Measurements from ENCODE around the gene MORN3.
"Not testable (repeated sequence)": the region's sequence is repeated elsewhere in the genome, so short reads cannot be mapped to it uniquely, and the experiment has no call there.

The MORN3 gene

DNA sequence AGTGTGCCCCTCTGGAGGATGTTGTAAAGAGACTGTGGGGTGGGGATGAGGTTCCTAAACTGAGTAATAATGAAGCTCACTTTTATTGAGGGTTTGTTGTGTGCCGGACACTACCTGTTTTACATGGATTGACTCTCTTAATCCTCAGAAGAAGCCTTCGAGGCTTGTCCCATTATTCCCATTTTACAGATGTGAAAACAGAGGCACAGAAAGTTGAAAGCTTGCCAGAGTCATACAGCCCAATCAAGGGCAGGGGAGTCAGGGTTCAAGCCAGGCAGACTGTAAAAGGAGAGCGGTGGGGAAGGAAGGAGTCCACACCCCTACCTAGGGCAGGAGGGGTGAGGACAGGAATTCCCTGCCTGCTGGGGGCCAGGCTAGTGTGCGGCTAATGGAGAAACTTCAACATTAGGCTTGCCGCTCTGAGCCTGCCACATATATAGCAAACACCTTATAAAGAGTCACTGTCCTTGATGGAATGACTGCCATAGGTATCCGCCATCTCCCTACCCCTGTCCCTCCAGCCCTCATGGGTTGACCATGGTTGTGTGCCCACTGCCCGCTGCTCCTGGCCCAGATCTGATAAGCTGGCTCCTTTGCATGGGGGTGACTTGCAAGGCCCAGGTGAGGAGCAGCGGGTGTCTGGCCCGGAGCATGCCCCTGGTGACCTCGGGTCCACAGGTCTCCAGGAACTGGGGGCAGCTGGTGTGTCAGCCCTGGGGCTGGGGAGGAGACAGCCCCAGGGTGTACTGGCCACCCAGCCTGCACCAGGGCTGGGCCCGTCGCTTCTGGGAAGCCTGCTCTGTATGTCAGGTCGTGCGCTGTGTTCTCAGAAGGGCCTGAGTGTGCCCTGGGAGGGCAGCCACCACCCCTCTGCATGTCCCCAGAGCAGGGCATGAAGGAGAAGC, 30.9 kb downstream of the MORN3 start:
- no peak for DNase-seq

DNA sequence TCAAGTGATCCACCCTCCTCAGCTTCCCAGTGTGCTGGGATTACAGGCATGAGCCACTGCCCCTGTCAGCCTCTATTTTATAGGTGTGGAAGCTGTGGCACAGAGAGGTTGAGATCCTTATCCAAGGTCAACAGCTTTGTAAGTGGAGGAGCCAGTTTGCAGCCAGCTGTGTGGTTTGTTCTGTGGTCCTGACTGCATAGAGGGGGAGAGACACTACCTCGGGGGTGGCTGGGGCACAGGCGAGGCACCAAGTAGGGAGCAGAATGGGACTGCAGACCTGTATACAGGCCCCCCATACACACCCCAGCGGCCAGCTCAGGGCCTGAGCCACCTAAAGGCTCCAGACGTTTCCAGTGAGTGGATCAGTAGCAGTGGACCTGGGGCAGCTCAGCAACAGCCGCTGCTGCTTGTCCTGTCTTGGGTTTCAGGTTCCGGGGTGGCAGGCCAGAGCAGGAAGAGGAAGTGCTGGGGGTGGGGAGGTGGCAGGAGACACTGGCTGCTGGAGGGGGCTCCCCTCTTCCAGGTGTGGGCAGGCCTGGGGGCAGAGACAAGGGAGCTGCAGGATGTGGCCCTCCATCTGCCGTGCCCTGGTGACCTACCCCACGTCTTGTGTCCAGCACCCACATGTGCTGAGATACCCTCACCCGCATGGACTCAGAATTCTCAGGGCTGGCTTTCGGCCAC, 32.1 kb downstream of the MORN3 start:
- DNase-seq, result peak; percentile 46 to 54

DNA sequence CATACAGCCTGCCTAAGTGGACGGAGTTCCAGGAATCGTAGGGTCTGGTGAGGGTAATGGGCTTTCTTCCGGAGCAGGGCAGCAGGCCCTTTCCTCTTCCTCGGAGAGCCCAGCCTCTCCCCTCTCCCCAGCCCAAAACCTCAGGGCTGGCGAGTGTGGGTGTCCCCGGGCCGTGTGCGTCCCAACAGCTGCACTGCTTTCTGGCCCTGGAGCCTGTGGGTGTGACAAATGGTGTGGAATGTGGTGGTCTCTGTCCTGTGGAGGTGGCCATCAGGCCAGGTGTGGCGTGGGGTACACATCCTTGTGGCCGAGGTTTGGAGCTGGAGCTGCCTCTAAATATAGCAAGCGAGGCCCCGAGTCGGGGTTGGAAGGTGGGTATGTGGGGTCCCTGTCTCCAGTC, 34.6 kb downstream of the MORN3 start:
- no peak for DNase-seq

DNA sequence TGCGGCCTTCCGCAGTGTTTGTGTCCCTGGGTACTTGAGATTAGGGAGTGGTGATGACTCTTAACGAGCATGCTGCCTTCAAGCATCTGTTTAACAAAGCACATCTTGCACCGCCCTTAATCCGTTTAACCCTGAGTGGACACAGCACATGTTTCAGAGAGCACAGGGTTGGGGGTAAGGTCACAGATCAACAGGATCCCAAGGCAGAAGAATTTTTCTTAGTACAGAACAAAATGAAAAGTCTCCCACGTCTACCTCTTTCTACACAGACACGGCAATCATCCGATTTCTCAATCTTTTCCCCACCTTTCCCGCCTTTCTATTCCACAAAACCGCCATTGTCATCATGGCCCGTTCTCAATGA, 35.6 kb downstream of the MORN3 start:
- not testable (repeated sequence) for DNase-seq

DNA sequence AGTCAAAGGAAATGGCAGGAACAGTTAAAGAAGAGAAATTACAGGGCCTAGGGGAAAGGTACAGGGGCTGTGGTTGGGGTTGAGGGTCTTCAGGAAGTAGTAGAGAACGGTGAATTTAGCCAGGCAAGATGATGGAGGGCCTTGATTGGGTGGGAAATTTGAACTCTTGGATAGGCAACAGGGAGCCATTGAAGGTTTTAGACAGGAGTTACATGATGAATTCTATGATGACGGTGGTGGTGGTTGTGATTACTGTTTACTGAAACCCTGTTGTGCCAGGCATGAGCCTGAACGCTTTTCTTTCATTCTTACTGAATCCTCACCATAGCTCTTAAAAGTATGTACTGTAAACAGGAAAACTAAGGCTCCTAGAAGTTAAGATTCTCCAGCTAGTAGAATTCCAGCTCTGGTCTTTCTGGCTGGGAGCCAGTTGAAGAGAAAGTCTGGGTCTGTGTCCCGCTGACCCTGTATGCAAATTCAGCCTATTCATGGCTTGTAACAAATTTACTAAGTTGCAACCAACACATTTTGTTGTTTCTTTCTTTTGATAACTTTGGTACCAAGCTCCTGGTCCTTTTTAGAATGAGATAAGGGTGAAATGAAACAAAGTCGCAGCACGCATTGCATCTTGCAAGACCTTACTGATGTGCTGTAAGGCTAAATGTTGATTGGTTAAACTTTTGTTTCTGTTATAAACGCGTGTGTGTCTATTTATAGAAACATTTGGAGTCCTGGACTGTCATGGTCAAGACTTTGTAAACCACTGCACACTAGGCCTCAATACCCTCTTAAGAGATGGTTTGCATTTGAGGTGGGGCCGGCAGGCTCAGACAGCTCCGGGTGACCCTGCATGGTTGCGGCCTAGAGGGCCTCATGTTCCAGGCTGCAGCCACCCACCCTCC, 37.1 kb downstream of the MORN3 start:
- no peak for DNase-seq

DNA sequence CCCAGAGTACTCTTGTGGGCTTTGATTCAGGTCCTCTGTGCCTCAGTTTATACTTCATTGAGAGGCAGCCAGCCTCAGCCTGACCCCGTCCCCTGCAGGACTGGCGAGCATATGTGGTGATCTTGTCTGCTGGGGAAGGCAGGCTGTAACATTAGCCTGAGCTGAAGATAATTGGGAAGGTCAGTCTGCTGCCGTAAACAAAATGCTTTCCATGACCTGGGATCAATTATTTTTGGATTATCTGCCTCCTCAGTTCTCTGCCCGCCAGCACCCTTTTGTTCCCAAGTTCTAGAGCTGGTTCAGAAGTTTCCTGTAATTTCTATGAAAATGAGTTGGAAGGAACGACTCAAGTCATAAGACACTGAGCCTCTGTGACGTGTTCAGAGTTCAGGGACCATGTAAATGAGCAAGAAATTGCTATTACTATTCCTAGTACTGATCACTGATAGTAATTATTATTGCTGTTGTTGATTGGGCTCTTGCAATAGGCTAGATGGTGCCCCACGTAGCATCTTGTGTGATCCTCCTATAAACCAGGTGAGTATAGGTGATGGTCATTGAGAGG, 38.6 kb downstream of the MORN3 start:
- no peak for DNase-seq

DNA sequence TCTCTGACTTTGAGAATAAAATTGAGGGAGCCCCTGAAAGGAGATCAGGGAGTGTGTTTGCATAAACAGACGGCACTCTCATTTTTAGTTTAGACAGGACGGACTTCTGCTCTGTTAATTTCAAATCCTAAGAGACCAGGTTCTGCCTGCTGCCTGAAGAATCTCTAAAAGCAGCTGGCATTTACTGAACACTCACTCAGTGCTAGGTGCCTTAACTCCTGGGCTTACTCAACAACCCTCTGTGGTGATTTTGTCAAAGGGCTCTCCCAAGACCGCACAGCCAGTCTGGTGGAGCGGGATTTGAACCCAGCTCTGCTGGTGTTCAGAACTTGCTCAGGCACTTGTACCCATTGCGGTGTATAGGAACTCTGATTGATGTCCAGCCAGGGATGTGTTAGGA, 40.9 kb downstream of the MORN3 start:
- peak in 1 of 2 donors; percentile 13 for DNase-seq

DNA sequence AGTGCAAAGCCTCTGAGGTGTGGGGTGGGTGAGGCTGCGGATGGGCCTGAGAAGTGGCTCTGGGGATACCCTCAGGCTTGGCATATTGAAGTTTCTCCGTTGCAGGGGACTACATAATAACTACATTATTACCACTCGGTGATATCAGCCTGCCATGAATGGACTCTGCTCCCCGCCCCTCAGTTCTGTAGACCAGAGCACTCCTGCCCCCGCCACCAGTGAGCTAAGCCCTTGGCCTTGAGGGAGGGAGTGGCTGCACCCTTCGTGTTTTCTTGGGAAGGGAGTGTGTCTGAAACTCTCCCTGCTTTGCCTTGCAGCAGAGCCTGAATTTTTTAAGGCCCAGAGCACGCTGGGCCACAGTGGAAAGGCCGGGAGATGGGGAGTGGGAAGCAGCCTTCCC, 41.4 kb downstream of the MORN3 start:
- DNase-seq, result peak in 1 of 2 donors; percentile 27

DNA sequence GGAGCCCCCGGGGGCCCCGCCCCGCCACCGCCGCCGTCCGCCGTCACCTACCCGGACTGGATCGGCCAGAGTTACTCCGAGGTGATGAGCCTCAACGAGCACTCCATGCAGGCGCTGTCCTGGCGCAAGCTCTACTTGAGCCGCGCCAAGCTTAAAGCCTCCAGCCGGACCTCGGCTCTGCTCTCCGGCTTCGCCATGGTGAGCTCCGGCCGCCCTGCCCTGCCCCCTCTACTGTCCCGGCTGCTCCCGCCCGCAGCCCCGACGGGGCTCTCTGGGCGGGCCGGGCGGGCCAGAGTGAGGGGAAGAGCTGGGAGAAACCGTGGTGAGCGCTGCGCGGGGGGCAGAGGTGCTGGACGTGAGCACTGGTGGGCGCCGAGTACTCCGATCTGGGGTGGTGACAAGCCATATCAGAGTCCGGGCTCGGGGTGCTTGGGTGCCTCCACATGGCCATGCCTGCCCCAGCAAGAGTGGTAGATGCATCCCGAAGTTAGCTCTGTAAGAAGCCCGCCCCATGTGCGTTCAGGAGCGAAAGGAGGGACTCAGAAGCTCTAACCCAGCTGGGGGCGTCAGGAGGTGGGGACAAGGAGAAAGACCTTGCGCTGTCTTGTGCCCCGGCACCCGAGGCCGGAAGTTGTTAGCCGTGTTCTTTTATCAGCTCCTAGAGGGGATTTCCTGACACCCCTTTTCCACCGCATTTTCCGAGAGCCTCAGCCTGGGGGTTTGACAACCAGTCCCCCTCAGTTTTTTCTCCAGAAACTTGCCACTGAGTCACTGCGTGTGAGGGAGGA, 42.4 kb downstream of the MORN3 start:
- DNase-seq, result peak; percentile 38 to 68

DNA sequence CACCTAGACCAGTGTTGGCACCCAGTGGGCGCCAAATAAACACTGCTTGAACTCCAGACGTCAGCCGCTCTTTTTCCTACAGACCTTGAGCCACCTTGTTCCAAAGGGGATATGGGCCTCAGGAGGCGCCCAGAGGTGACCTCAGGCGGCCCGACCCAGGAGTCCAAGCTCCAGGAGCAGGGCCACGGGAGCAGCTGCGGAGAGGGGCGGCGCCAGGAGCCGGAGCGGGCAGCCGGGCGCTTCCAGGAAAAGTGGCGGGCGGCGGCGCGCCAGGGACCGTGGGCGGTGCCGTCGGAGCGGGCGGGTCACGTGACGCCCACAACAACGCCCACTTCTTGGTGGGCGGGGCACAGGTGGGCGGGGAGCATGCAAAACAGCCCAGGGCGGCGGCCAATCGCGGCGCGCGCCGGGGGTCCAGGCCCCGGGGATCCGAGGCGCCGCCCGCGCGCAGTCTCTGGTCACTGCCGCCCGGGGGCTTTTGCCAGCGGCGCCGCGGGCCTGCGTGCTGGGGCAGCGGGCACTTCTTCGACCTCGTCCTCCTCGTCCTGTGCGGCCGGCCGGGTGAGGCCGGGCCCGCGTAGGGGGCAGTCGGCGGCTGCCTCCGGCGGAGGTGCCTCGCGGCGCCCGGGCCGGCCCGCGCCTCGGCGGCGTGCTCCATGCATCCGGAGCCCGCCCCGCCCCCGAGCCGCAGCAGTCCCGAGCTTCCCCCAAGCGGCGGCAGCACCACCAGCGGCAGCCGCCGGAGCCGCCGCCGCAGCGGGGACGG, 43.2 kb downstream of the MORN3 start, which contains the start of gene ORAI1:
Gene ORAI1, plus strand, starts transcription at position 444 of the 766 bp plus-strand sequence.
- DNase-seq, result peak; percentile 89 to 91

DNA sequence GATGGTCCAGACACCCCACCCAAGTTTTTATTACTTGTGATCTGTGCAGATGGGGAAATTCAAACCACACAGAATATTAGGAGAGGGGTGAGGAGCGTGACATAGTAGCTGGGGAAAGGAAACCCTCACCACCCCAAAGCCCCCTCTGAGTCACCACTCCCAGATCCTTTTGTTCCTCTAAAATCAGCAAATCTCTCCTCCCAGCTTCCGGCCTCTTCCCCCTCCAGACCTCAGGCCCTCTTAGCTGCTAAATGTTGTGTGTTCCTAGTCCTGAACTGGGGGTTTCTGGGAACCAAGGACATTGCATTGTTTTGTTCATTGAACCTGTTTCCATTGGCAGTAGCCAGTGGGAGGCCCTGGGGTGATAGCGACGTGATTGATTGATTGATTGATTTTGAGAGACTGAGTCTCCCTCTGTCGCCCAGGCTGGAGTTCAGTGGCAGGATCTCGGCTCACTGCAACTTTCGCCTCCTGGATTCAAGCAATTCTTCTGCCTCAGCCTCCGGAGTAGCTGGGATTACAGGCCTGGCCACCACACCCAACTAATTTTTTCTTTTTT, 49.0 kb downstream of the MORN3 start:
- peak; percentile 16 to 17 for DNase-seq

DNA sequence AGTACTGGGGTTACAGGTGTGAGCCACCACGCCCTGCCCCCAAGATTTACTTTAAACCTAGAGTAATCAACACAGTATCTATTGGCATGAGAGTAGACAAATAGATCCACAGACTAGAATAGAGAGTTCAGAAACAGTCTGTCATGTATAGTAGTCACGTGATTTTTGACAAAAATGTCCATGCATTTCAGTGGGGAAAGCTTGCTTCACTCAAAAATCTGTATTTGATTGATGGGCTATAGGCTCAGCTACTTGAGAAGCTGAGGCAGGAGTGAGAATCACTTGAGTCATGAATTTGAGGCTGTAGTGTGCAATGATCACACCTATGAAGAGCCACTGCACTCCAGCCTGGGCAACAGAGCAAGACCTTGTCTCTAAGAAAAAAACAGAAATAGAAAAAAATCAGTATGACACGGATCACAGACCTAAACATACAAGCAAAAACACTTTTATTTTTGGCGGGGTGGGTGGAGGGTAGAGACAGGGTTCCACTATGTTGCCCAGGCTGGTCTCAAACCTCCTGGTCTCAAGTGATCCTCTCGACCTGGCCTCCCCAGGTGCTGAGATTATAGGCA, 50.7 kb downstream of the MORN3 start:
- DNase-seq, result no peak

DNA sequence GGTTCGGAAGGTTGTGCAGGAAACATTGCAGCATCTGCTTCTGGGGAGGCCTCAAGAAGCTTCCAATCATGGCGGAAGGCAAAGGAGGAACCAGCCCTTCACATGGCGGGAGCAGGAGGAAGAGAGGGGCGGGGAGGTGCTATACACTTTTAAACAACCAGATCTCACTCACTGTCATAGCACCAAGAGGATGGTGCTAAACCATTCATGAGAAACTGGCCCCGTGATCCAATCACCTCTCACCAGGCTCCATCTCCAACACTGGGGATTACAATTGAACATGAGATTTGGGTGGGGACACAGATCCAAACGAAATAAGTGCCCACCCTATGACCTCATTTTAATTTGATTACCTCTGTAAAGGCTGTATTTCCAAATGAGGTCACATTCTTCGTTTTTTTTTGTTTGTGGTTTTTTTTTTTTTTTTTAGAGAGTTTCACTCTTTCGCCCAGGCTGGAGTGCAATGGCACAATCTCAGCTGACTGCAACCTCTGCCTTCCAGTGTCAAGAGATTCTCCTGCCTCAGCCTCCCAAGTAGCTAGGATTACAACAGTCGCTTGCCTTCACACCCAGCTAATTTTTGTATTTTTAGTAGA, 54.5 kb downstream of the MORN3 start:
- peak in 1 of 2 donors; percentile 47 for DNase-seq

DNA sequence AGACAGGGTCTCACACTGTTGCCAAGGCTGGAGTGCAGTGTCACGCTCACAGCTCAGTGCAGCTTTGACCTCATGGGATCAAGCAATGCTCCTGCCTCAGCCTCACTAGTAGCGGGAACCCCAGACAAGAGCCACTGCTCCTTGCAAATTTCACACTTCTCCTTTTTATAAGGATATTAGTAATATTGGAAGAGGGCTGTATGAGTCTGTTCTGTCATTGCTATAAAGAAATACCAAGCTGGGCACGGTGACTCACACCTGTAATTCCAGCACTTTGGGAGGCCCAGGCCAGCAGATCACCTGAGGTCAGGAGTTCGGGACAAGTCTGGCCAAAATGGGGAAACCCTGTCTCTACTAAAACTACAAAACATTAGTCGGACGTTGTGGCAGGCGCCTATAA, 56.0 kb downstream of the MORN3 start:
- peak; percentile 48 to 52 for DNase-seq

DNA sequence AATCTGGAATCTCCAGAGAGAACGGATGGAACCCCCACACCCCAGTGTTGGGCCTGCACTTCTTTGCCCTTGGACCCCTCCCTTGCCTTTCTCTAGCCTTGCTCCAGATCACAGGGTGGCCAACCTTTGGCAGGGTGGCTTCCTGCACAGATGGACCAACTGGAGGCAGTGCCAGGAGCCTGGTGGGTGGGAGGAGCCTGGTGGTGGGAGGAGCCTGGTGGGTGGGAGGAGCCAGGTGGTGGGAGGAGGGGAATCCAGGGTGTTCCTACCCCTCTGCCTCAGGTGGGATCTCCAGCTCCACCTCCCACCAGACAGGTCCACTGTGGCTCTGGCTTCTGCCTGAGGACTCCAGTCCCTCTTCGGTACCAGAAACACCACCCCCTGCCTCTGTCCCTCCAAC, 58.1 kb downstream of the MORN3 start:
- DNase-seq, result no peak

DNA sequence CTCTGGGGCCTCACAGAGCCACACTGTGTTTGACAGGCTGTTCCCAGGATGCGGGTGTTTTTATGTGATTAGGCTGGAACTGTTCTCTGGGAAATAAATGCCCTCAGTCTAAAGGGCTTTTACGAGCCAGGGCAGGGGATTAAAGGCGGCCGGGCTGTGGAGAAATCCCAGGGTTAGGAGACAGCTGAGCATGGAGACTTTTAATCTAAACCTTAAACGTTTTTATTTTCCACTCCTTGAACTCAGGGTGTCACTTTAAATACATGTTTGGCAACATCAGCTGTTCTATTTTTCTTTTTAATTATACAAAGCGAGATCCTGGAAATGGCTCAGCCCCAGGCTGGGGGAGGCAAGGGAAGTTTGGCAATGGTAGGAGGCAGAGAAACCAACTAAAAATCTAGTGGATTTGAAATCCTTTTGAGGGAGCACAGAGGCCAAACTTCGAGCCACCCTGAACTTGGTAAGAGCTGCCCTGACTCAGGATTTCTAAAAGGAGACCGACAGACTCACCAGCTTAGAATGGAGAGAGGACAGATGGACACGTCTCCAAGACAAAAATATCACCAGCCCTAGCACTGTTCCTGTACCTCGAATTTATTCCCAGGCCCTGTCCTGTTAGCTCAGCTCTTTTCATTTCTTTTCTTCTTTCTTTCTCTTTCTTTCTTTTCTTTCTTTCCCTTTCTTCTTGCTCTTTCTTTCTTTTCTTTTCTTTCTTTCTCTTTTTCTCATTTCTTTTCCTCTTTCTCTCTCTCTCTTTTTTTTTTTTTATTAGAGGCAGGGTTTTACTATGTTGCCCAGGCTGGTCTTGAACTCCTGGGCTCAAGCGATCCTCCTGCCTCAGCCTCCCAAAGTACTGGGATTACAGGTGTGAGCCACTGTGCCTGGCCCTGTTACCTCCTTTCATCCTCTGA, 59.0 kb downstream of the MORN3 start:
- no peak for DNase-seq

DNA sequence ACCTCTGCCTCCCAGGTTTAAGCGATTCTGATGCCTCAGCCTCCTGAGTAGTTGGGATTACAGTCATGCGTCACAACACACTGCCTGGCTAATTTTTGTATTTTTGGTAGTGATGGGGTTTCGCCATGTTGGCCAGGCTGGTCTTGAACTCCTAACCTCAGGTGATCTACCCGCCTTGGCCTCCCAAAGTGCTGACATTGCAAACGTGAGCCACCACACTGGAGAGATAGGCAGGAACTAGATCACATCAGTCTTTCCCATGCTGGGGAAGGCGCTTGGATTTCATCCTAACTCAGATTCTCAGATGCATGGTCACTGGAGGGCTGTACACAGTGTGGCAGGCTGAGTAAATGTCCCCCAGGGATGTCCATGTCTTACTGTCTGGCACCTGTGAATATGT, 61.2 kb downstream of the MORN3 start:
- DNase-seq, result no peak

DNA sequence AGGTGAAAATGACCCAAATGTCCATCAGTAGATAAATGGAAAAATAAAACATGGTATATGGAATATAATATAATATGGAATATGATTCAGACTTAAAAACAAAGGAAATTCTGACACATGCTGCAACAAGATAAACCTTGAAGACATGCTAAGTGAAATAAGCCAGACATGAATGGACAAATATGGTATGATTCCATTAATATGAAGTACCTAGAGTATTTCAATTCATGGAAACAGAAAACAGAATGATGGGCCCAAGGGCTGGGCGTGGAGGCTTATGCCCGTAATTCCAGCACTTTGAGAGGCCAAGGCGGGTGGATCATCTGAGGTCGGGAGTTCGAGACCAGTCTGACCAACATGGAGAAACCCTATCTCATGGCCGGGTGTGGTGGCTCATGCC, 65.9 kb downstream of the MORN3 start:
- no peak for DNase-seq

DNA sequence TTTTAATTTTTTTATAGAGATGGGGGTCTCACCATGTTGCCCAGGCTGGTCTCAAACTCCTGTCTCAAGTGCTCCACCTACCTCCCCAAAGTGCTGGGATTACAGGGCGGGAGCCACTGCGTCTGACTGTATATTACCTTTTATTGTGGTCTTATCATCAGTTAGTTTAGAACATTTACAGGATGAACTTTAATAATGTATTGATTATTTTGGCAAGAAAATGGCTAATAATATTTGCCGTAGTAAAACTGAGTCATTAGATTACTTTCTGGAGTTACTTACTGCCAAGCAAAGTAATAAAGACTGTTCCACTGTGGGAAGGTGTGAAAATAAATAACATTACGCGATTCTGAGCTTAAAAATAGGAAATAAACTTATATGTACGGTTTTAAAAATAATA, 66.7 kb downstream of the MORN3 start:
- no peak for DNase-seq
